K562 (cell line): ENCODE measurements around the gene NT5DC4. TPM values are rescaled to one million over a fixed set of nuclear protein-coding genes. Genes with fewer than 3 reads are reported as not detected.

Source experiments
- ATAC-seq: fragments of 200-7000 bp; cut with Tn5 transposase; 3 replicates; pipeline ENCODE4 v1.9.1; 2020; ENCODE audit warnings: moderate library complexity
- BruUV-seq: library from RNA; stranded (reverse); fragments of 400-500 nt; replicated peaks from 2 replicates; lab custom pipeline; 2021; lab: Mats Ljungman, UMichigan
- CTCF ChIA-PET: fragments of 300-600 bp; formaldehyde crosslinking; extraction: SDS; loops from one replicate; lab custom pipeline; 2021; ENCODE audit warnings: low intra/inter-chr PET ratio; lab: Yijun Ruan, JAX
- POLR2A ChIA-PET: fragments of 300-600, 350-650 bp; sonication (Branson Sonifier 250); formaldehyde crosslinking; extraction: SDS; loops from one replicate; lab custom pipeline; 2021; ENCODE audit warnings: antibody characterized with exemption, inconsistent platforms; lab: Yijun Ruan, JAX
- DNase-seq, 4 experiments: peaks; one replicate each; pipeline versions ENCODE4 v3.0.0 to v3.0.0-alpha.2; 2011 to 2018; ENCODE audit warnings: low spot score in 3 of 4, mixed read lengths in 3 of 4; ENCODE audit errors: extremely low read depth in 1 of 4
- FAIRE-seq: peaks from 2 replicates; lab custom pipeline; 2011; peaks lifted over from hg19 to GRCh38; lab: Jason Lieb, UNC
- H2AFZ ChIP-seq: 2 replicates; pipeline ENCODE4 v1.6.0; 2011; ENCODE audit warnings: low read depth, low read length, control low read depth, inconsistent platforms
- H3K27ac ChIP-seq: fragments of 200-600 bp; 3 replicates; pipeline ENCODE4 v1.8.0; 2011; ENCODE audit warnings: low read depth, mild to moderate bottlenecking, control low read depth, inconsistent platforms, low read length, moderate library complexity, mixed read lengths; ENCODE audit errors: extremely low read depth
- H3K27me3 ChIP-seq, 2 experiments: fragments of 300-600 bp in 1 of 2; 2 replicates in 1 of 2; 3 replicates in 1 of 2; pipeline versions ENCODE4 v1.6.0 to v1.8.0; 2011; ENCODE audit warnings: inconsistent platforms in 2 of 2, low read length in 2 of 2, mild to moderate bottlenecking in 1 of 2, mixed read lengths in 1 of 2, moderate library complexity in 1 of 2; ENCODE audit not compliant: control insufficient read depth in 2 of 2, insufficient read depth in 2 of 2
- H3K36me3 ChIP-seq: fragments of 300-600 bp; 3 replicates; pipeline ENCODE4 v1.8.0; 2011; ENCODE audit warnings: mild to moderate bottlenecking, low read length, inconsistent platforms; ENCODE audit not compliant: control insufficient read depth, insufficient read depth
- H3K4me1 ChIP-seq, 2 experiments: fragments of 200-600 bp in 1 of 2; replicated peaks in 1 of 2; 2 replicates in 1 of 2; 3 replicates in 1 of 2; pipeline versions ENCODE4 v1.5.1 to v1.8.0; 2011; ENCODE audit warnings: inconsistent platforms in 2 of 2, low read length in 2 of 2, mild to moderate bottlenecking in 1 of 2, mixed read lengths in 1 of 2, moderate library complexity in 1 of 2; ENCODE audit not compliant: control insufficient read depth in 2 of 2, insufficient read depth in 2 of 2
- H3K4me2 ChIP-seq: 2 replicates; pipeline ENCODE4 v1.6.1; 2011; ENCODE audit warnings: low read length, control low read depth, inconsistent platforms, mixed read lengths; ENCODE audit not compliant: insufficient read depth
- H3K4me3 ChIP-seq: fragments of 200-600 bp; sonication (generic), shearing (Covaris generic); 2 replicates; pipeline ENCODE4 v1.5.1; 2016; ENCODE audit warnings: control low read depth, inconsistent platforms
- H3K79me2 ChIP-seq: fragments of 200-600 bp; 3 replicates; pipeline ENCODE4 v1.8.0; 2011; ENCODE audit warnings: low read length, inconsistent platforms; ENCODE audit not compliant: control insufficient read depth, insufficient read depth
- H3K9ac ChIP-seq, 2 experiments: 2 replicates each; pipeline versions ENCODE4 v1.6.0 to v1.6.1; 2011; ENCODE audit warnings: low read depth in 2 of 2, low read length in 2 of 2, control low read depth in 1 of 2, inconsistent platforms in 1 of 2, mild to moderate bottlenecking in 1 of 2, mixed read lengths in 1 of 2; ENCODE audit not compliant: insufficient read depth in 1 of 2
- H3K9me1 ChIP-seq: one replicate; pipeline ENCODE4 v1.6.0; 2011; ENCODE audit warnings: inconsistent platforms, mild to moderate bottlenecking, low read length, moderate library complexity; ENCODE audit not compliant: control insufficient read depth, insufficient read depth
- H3K9me3 ChIP-seq: replicated peaks from 2 replicates; pipeline ENCODE4 v1.5.1; 2011; ENCODE audit warnings: low read depth, low read length, inconsistent platforms; ENCODE audit not compliant: control insufficient read depth, insufficient read depth
- H4K20me1 ChIP-seq: replicated peaks from 2 replicates; pipeline ENCODE4 v1.6.1; 2011; ENCODE audit warnings: low read length, inconsistent platforms, mixed read lengths; ENCODE audit not compliant: control insufficient read depth, insufficient read depth
- GABPA ChIP-seq: fragments of 200-800 bp; sonication (Bioruptor generic); conservative IDR thresholded peaks from 2 replicates; pipeline ENCODE4 v1.6.1; 2016; ENCODE audit warnings: low read depth, missing genetic modification characterization, missing compliant biosample characterization
- GTF2E2 ChIP-seq: fragments of 200-800 bp; sonication (Bioruptor generic); IDR thresholded peaks from 2 replicates; pipeline ENCODE4 v1.6.1; 2016; ENCODE audit warnings: missing genetic modification characterization, missing compliant biosample characterization
- JUN ChIP-seq, 2 experiments: sonication (generic) in 1 of 2; formaldehyde crosslinking in 1 of 2; IDR thresholded peaks; 2 replicates each; pipeline versions ENCODE4 v1.6.1 to v1.8.0; 2012 to 2022; ENCODE audit warnings: borderline replicate concordance in 2 of 2, mild to moderate bottlenecking in 2 of 2, improper control_type of control experiment in 1 of 2, low read depth in 1 of 2, low read length in 1 of 2, missing genetic modification reagents in 1 of 2
- SMARCE1 ChIP-seq: fragments of 450-650 bp; IDR thresholded peaks from 2 replicates; pipeline ENCODE4 v1.7.1; 2016; ENCODE audit warnings: mild to moderate bottlenecking
- TSC22D4 ChIP-seq: fragments of 450-650 bp; IDR thresholded peaks from 2 replicates; pipeline ENCODE4 v1.6.1; 2016; ENCODE audit warnings: missing genetic modification characterization, missing biosample characterization, control low read depth
- YBX1 ChIP-seq: fragments of 450-650 bp; IDR thresholded peaks from 2 replicates; pipeline ENCODE4 v1.7.1; 2016; ENCODE audit warnings: mild to moderate bottlenecking
- YY1 ChIP-seq, 3 experiments: IDR thresholded peaks; 2 replicates each; pipeline ENCODE4 v1.6.1; 2011; ENCODE audit warnings: low read length in 2 of 3, mild to moderate bottlenecking in 2 of 3, moderate library complexity in 2 of 3, borderline replicate concordance in 1 of 3, control low read depth in 1 of 3, low read depth in 1 of 3; ENCODE audit not compliant: insufficient read depth in 3 of 3, insufficient replicate concordance in 2 of 3, control insufficient read depth in 1 of 3, insufficient read length in 1 of 3; ENCODE audit errors: extremely low read depth in 1 of 3
- ZNF146 ChIP-seq: IDR thresholded peaks from one replicate; pipeline ENCODE4 v1.6.1; 2018; ENCODE audit warnings: missing compliant biosample characterization; ENCODE audit not compliant: unreplicated experiment
- WGBS: fragments of 100-300 bp; shearing (Covaris generic); methylation state at CpG from one replicate; pipeline ENCODE4 v1.1.6; 2016; ENCODE audit warnings: low coverage, mixed read lengths; ENCODE audit not compliant: insufficient coverage; ENCODE audit errors: missing lambda C conversion rate; 5-methylcytosine and 5-hydroxymethylcytosine counted together
- in situ Hi-C: fragments of 300-500 bp; cut with MboI; formaldehyde crosslinking; loops from 4 replicates; pipeline ENCODE4 v1.15.0; 2018; ENCODE audit warnings: inconsistent platforms, mixed read lengths
- intact Hi-C: fragments of 100-400 bp; cut with micrococcal nuclease; formaldehyde crosslinking; loops from 2 replicates; pipeline ENCODE4 v1.14.2; 2022
- polyA plus RNA-seq, 8 experiments: library from polyadenylated mRNA; depleted of rRNA in 4 of 8; stranded (reverse) in 5 of 8; unstranded in 3 of 8; fragments of >200 nt; fragmentation: Nextera tagmentation in 2 of 8; fragmentation: Illumina TruSeq in 1 of 8; extraction: Ambion mirVana in 2 of 8; extraction: Trizol in 1 of 8; gene quantifications; 2 replicates each; pipeline versions ENCODE4 v1.2.1 to v1.2.3, GENCODE V29; 2011 to 2014; ENCODE audit warnings: inconsistent platforms in 1 of 8, missing spikeins in 1 of 8
- total RNA-seq, 7 experiments: library from RNA; depleted of rRNA in 6 of 7; stranded (reverse); fragments of >200 nt in 6 of 7; fragmentation: Illumina TruSeq in 2 of 7; extraction: Trizol in 2 of 7; gene quantifications; 2 replicates each; pipeline versions ENCODE4 v1.2.1 to v1.2.3, GENCODE V29; 2011 to 2021; ENCODE audit warnings: low replicate concordance in 1 of 7
- TF ChIP-seq, protein P1 (sequence below), 2 experiments: fragments of 200-800 bp in 1 of 2; sonication (Bioruptor generic) in 1 of 2; sonication (generic) in 1 of 2; formaldehyde crosslinking in 1 of 2; IDR thresholded peaks in 1 of 2; conservative IDR thresholded peaks in 1 of 2; 2 replicates each; pipeline versions ENCODE4 v1.5.0 to v1.6.1; 2016 to 2020; ENCODE audit warnings: missing compliant biosample characterization in 1 of 2, missing genetic modification characterization in 1 of 2, missing genetic modification reagents in 1 of 2
- TF ChIP-seq, protein P2 (sequence below): fragments of 250-450 bp; sonication (Bioruptor Pico); IDR thresholded peaks from 2 replicates; pipeline ENCODE4 v1.8.0; 2021; ENCODE audit warnings: moderate library complexity, mild to moderate bottlenecking, inconsistent platforms

Gene NT5DC4
- total and polyA plus RNA-seq, 9 of the 15 experiments (the other 6 are each of a cell fraction or from before 2014, with no cell fraction given) = 0.44 to 6.9 (median 2.5) TPM

DNA sequence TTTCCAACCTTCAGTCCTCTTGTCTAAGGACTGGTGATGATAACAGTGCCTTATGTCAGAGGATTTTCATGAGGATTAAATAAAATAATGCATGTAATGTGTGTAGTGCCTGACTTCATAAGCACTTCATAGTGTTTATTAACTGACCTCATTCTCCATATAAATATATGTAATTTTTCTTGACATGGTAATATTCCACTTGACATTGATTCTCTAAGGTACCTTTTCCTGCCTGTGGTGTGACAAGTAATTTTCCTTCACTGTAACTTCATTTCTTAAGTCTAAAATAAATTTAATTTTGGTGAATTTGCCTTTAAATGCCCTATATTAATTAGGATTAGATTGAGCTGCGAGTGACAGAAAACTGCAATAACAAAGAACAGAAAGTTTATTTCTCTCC lies 47.8 kb upstream of the NT5DC4 start:
- no peaks in the 10 kb centered on the region for H4K20me1 ChIP-seq
- POLR2A ChIA-PET = interaction anchor here (1.1 to 2.0 kb wide), 4 partner anchors 10 to 26 kb away, joined by 3 to 13 read pairs (median 8); no protein-coding TSS in a partner anchor
- H3K27ac ChIP-seq = no peak overlapping the region
- no peaks in the 10 kb centered on the region for H3K9me3 ChIP-seq
- H3K36me3 ChIP-seq = no peaks in the 10 kb centered on the region
- no peak overlapping the region for H3K4me2 ChIP-seq
- BruUV-seq = no TSS peak
- DNase-seq = no peak
- CTCF ChIA-PET = no interaction called here
- TF ChIP-seq ZNF146 (CRISPR knock-in tag) (peak; percentile 73), YBX1 (no peak), GTF2E2 (tag) (no peak)
- no peak for FAIRE-seq
- in situ Hi-C loops (no loop called here), intact Hi-C loops (no loop called here)
- no peaks in the 10 kb centered on the region for H3K9me1 ChIP-seq
- no peak for ATAC-seq
- no peaks in the 10 kb centered on the region for H3K27me3 ChIP-seq
- no peaks in the 10 kb centered on the region for H3K79me2 ChIP-seq
- no peak overlapping the region for H2AFZ ChIP-seq
- H3K4me1 ChIP-seq = peaks cover 7 to 17% of the 10 kb centered on the region in 2 experiments; a peak in 4 of 5 replicates
- WGBS = 100% methylated on average over 1 of the region's 1 CpG
- H3K9ac ChIP-seq = no peak overlapping the region
- no peak overlapping the region for H3K4me3 ChIP-seq

DNA sequence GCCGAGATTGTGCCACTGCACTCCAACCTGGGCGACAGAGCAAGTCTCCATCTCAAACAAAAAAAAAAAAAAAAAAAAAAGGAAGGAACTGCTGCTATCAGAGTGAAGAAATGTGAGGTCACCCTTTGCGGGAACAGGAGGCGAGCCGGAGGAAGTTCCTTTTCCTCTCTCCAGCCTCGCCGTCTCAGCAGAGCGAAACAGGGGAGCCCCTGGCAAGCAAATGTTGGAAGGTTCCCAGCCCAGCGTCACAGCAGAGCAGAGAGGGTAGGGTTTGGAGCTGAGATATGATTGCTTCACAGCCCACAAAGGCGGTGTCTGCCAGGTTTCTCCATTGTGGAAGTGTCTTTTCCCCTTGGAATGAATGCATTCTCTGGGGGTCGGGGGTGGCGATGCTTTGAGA lies 46.6 kb upstream of the NT5DC4 start:
- POLR2A ChIA-PET = interaction anchor here (1.1 to 2.0 kb wide), 5 partner anchors 9 to 27 kb away, joined by 3 to 9 read pairs (median 5); no protein-coding TSS in a partner anchor
- H3K4me1 ChIP-seq = peaks cover 7 to 17% of the 10 kb centered on the region in 2 experiments; a peak in 4 of 5 replicates
- no peak overlapping the region for H3K4me3 ChIP-seq
- H3K27me3 ChIP-seq = no peaks in the 10 kb centered on the region
- H2AFZ ChIP-seq = peak overlapping the region; percentile 91
- H3K27ac ChIP-seq = peak overlapping the region; percentile 29; the same call in 2 of the 3 replicates
- peak in 1 of 4 experiments; percentile 58 for DNase-seq
- in situ Hi-C loops (no loop called here), intact Hi-C loops (no loop called here)
- H3K9ac ChIP-seq = peak overlapping the region; percentile 44 to 85
- H3K79me2 ChIP-seq = no peaks in the 10 kb centered on the region
- H3K4me2 ChIP-seq = peak overlapping the region; percentile 57
- no peaks in the 10 kb centered on the region for H3K9me1 ChIP-seq
- no peaks in the 10 kb centered on the region for H4K20me1 ChIP-seq
- FAIRE-seq = no peak
- CTCF ChIA-PET = no interaction called here
- BruUV-seq = no TSS peak
- 20% methylated on average over 12 of the region's 12 CpGs for WGBS
- H3K36me3 ChIP-seq = no peaks in the 10 kb centered on the region
- H3K9me3 ChIP-seq = no peaks in the 10 kb centered on the region
- ATAC-seq = peak; percentile 68
- TF ChIP-seq, protein P1, sequence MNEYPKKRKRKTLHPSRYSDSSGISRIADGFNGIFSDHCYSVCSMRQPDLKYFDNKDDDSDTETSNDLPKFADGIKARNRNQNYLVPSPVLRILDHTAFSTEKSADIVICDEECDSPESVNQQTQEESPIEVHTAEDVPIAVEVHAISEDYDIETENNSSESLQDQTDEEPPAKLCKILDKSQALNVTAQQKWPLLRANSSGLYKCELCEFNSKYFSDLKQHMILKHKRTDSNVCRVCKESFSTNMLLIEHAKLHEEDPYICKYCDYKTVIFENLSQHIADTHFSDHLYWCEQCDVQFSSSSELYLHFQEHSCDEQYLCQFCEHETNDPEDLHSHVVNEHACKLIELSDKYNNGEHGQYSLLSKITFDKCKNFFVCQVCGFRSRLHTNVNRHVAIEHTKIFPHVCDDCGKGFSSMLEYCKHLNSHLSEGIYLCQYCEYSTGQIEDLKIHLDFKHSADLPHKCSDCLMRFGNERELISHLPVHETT (CRISPR knock-in tag; conservative IDR thresholded peaks at IDR 0.05 in 1 of 2, IDR thresholded peaks at IDR 0.05 in 1 of 2) = peak in 1 of 2 experiments; percentile 34; a peak in 1 of 4 replicates
- TF ChIP-seq GABPA (peak; percentile 38; the same call in 1 of the 2 replicates), JUN (IDR thresholded peaks at IDR 0.05; ENCODE audit: borderline replicate concordance, low read depth, low read length) (peak; percentile 56), JUN (CRISPR knock-in tag; IDR thresholded peaks at IDR 0.05; ENCODE audit: borderline replicate concordance) (no peak), TSC22D4 (tag) (no peak), SMARCE1 (peak; percentile 75; the same call in 1 of the 2 replicates), YY1 (IDR thresholded peaks at IDR 0.05; ENCODE audit: borderline replicate concordance in 1 of 3, control insufficient read depth in 1 of 3, extremely low read depth in 1 of 3, insufficient read depth in 3 of 3, insufficient read length in 1 of 3, insufficient replicate concordance in 2 of 3, low read depth in 1 of 3, low read length in 2 of 3) (peak in 1 of 3 experiments; percentile 7)
- TF ChIP-seq, protein P2, sequence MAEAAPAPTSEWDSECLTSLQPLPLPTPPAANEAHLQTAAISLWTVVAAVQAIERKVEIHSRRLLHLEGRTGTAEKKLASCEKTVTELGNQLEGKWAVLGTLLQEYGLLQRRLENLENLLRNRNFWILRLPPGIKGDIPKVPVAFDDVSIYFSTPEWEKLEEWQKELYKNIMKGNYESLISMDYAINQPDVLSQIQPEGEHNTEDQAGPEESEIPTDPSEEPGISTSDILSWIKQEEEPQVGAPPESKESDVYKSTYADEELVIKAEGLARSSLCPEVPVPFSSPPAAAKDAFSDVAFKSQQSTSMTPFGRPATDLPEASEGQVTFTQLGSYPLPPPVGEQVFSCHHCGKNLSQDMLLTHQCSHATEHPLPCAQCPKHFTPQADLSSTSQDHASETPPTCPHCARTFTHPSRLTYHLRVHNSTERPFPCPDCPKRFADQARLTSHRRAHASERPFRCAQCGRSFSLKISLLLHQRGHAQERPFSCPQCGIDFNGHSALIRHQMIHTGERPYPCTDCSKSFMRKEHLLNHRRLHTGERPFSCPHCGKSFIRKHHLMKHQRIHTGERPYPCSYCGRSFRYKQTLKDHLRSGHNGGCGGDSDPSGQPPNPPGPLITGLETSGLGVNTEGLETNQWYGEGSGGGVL (CRISPR knock-in tag) = no peak
